H9 (cell line): ENCODE results near the gene KLK15. TPM values are rescaled to one million over a fixed set of nuclear protein-coding genes. Genes with fewer than 3 reads are reported as not detected.

Experiments used
- DNase-seq: peaks from one replicate; pipeline ENCODE4 v3.0.0-alpha.2; 2017
- H2AFZ ChIP-seq: one replicate; pipeline ENCODE4 v1.6.1; 2013; ENCODE audit warnings: mild to moderate bottlenecking, low read length, control low read depth, moderate library complexity
- H2AK5ac ChIP-seq: 2 replicates; pipeline ENCODE4 v1.6.1; 2013; ENCODE audit warnings: low read length, control low read depth, mixed read lengths; ENCODE audit not compliant: insufficient read length
- H2BK120ac ChIP-seq: one replicate; pipeline ENCODE4 v1.6.1; 2013; ENCODE audit warnings: low read depth, mild to moderate bottlenecking, low read length, control low read depth, inconsistent platforms; ENCODE audit not compliant: poor library complexity, severe bottlenecking
- H2BK12ac ChIP-seq: 2 replicates; pipeline ENCODE4 v1.6.1; 2013; ENCODE audit warnings: low read length, control low read depth, mixed read lengths, low read depth; ENCODE audit not compliant: insufficient read length
- H2BK15ac ChIP-seq: 2 replicates; pipeline ENCODE4 v1.6.1; 2013; ENCODE audit warnings: low read depth, low read length, control low read depth
- H2BK20ac ChIP-seq: one replicate; pipeline ENCODE4 v1.6.1; 2013; ENCODE audit warnings: low read depth, mild to moderate bottlenecking, low read length, control low read depth, inconsistent platforms; ENCODE audit not compliant: poor library complexity, severe bottlenecking
- H2BK5ac ChIP-seq: 2 replicates; pipeline ENCODE4 v1.6.1; 2013; ENCODE audit warnings: low read length, control low read depth, mixed read lengths; ENCODE audit not compliant: insufficient read length
- H3K14ac ChIP-seq: 2 replicates; pipeline ENCODE4 v1.6.1; 2013; ENCODE audit warnings: low read length, control low read depth; ENCODE audit not compliant: insufficient read depth
- H3K18ac ChIP-seq: 2 replicates; pipeline ENCODE4 v1.6.1; 2013; ENCODE audit warnings: low read depth, mild to moderate bottlenecking, mixed read lengths, low read length, control low read depth; ENCODE audit not compliant: insufficient read length
- H3K23ac ChIP-seq: 2 replicates; pipeline ENCODE4 v1.6.1; 2013; ENCODE audit warnings: low read length, control low read depth, mixed read lengths, low read depth; ENCODE audit not compliant: insufficient read length
- H3K23me2 ChIP-seq: 2 replicates; pipeline ENCODE4 v1.6.1; 2013; ENCODE audit warnings: low read depth, mild to moderate bottlenecking, mixed read lengths, low read length, control low read depth; ENCODE audit not compliant: insufficient read length, poor library complexity, severe bottlenecking
- H3K27ac ChIP-seq: 2 replicates; pipeline ENCODE4 v1.5.1; 2013; ENCODE audit warnings: low read length, control low read depth, mixed read lengths, low read depth; ENCODE audit not compliant: insufficient read length
- H3K27me3 ChIP-seq: 2 replicates; pipeline ENCODE4 v1.6.1; 2013; ENCODE audit warnings: low read length, control low read depth, inconsistent platforms; ENCODE audit not compliant: insufficient read depth
- H3K4ac ChIP-seq: 2 replicates; pipeline ENCODE4 v1.6.1; 2013; ENCODE audit warnings: low read depth, mild to moderate bottlenecking, control low read depth, inconsistent platforms, low read length, moderate library complexity
- H3K4me1 ChIP-seq: 2 replicates; pipeline ENCODE4 v1.6.1; 2013; ENCODE audit warnings: low read length, control low read depth, inconsistent platforms; ENCODE audit not compliant: insufficient read depth
- H3K4me2 ChIP-seq: 2 replicates; pipeline ENCODE4 v1.6.1; 2013; ENCODE audit warnings: low read length, control low read depth, mixed read lengths; ENCODE audit not compliant: insufficient read length, insufficient read depth
- H3K56ac ChIP-seq: 2 replicates; pipeline ENCODE4 v1.6.1; 2013; ENCODE audit warnings: low read depth, mild to moderate bottlenecking, mixed read lengths, low read length, control low read depth; ENCODE audit not compliant: insufficient read length
- H3K79me1 ChIP-seq: 2 replicates; pipeline ENCODE4 v1.6.1; 2013; ENCODE audit warnings: low read depth, mild to moderate bottlenecking, moderate library complexity, low read length, control low read depth, inconsistent platforms; ENCODE audit not compliant: insufficient read depth, poor library complexity, severe bottlenecking
- H3K79me2 ChIP-seq: 2 replicates; pipeline ENCODE4 v1.6.1; 2013; ENCODE audit warnings: low read length, control low read depth, inconsistent platforms; ENCODE audit not compliant: insufficient read depth
- H3K9ac ChIP-seq: 2 replicates; pipeline ENCODE4 v1.6.1; 2013; ENCODE audit warnings: low read length, control low read depth, mixed read lengths; ENCODE audit not compliant: insufficient read length; ENCODE audit errors: extremely low read depth
- H3K9me3 ChIP-seq: one replicate; pipeline ENCODE4 v1.6.1; 2013; ENCODE audit warnings: low read depth, low read length, inconsistent platforms; ENCODE audit not compliant: control insufficient read depth
- H3T11ph ChIP-seq: one replicate; pipeline ENCODE4 v1.6.1; 2013; ENCODE audit warnings: mild to moderate bottlenecking, low read length, control low read depth, inconsistent platforms
- H4K20me1 ChIP-seq: one replicate; pipeline ENCODE4 v1.6.1; 2013; ENCODE audit not compliant: control insufficient read depth, insufficient read length, insufficient read depth
- H4K5ac ChIP-seq: 2 replicates; pipeline ENCODE4 v1.6.1; 2013; ENCODE audit warnings: low read depth, mild to moderate bottlenecking, mixed read lengths, low read length, control low read depth; ENCODE audit not compliant: insufficient read length
- H4K8ac ChIP-seq: replicated peaks from 2 replicates; pipeline ENCODE4 v1.6.1; 2013; ENCODE audit warnings: low read length, control low read depth, mixed read lengths, low read depth; ENCODE audit not compliant: insufficient read length
- H4K91ac ChIP-seq: 2 replicates; pipeline ENCODE4 v1.6.1; 2013; ENCODE audit warnings: low read depth, mild to moderate bottlenecking, moderate library complexity, mixed read lengths, low read length, control low read depth; ENCODE audit not compliant: insufficient read length
- H3K27ac Mint-ChIP-seq, 3 experiments: 2 replicates in 2 of 3; 3 replicates in 1 of 3; pipeline ENCODE4 v1.8.0; 2020 to 2021; ENCODE audit warnings: mixed read lengths in 3 of 3, mild to moderate bottlenecking in 1 of 3, moderate library complexity in 1 of 3
- H3K27me3 Mint-ChIP-seq: 2 replicates; pipeline ENCODE4 v1.8.0; 2021; ENCODE audit warnings: low read depth, mild to moderate bottlenecking, moderate library complexity, mixed read lengths
- H3K36me3 Mint-ChIP-seq, 3 experiments: 2 replicates in 2 of 3; 3 replicates in 1 of 3; pipeline ENCODE4 v1.8.0; 2020 to 2021; ENCODE audit warnings: low read depth in 3 of 3, mixed read lengths in 3 of 3; ENCODE audit not compliant: insufficient read depth in 1 of 3
- H3K4me1 Mint-ChIP-seq, 2 experiments: 2 replicates each; pipeline ENCODE4 v1.8.0; 2020; ENCODE audit warnings: mixed read lengths in 2 of 2
- H3K4me3 Mint-ChIP-seq, 2 experiments: 2 replicates in 1 of 2; 3 replicates in 1 of 2; pipeline ENCODE4 v1.8.0; 2020 to 2021; ENCODE audit warnings: mild to moderate bottlenecking in 2 of 2, mixed read lengths in 2 of 2, moderate library complexity in 1 of 2
- H3K9me3 Mint-ChIP-seq, 2 experiments: 2 replicates in 1 of 2; 3 replicates in 1 of 2; pipeline ENCODE4 v1.8.0; 2020; ENCODE audit warnings: mild to moderate bottlenecking in 2 of 2, mixed read lengths in 2 of 2, moderate library complexity in 1 of 2
- CTCF ChIP-seq: fragments of 200-600 bp; sonication (generic); conservative IDR thresholded peaks from 3 replicates; pipeline ENCODE4 v1.8.0; 2021; ENCODE audit warnings: antibody characterized with exemption, mild to moderate bottlenecking
- WGBS: extraction: QIAGEN DNeasy Blood & Tissue Kit; methylation state at CpG from one replicate; pipeline ENCODE4 v1.1.7; 2013; ENCODE audit warnings: missing lambda C conversion rate, low lambda C conversion rate, mixed read lengths; ENCODE audit not compliant: insufficient read length; ENCODE audit errors: extremely low coverage; 5-methylcytosine and 5-hydroxymethylcytosine counted together
- total RNA-seq: library from RNA; stranded (reverse); gene quantifications from 2 replicates; pipeline ENCODE4 v1.2.1, GENCODE V29; 2021

KLK15 gene
- total RNA-seq, 1 experiment from 2014 or later = not detected

DNA sequence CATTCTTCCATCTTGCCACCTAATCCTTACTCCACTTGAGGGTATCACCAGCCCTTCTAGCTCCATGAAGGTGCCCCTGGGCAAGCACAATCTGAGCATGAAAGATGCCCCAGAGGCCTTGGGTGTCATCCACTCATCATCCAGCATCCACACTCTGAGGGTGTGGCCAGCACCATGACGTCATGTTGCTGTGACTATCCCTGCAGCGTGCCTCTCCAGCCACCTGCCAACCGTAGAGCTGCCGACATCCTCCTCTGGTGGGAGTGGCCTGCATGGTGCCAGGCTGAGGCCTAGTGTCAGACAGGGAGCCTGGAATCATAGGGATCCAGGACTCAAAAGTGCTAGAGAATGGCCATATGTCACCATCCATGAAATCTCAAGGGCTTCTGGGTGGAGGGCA lies 18.2 kb upstream of the KLK15 start:
- no peak for DNase-seq
- H3K27me3 Mint-ChIP-seq = peaks cover 75% of the 10 kb centered on the region
- Histone ChIP-seq H4K91ac (no peak overlapping the region), H3K27me3 (no peaks in the 10 kb centered on the region), H4K20me1 (no peaks in the 10 kb centered on the region), H3K23me2 (no peaks in the 10 kb centered on the region), H3K18ac (no peak overlapping the region), H3K56ac (no peak overlapping the region), H3K4ac (no peak overlapping the region), H2BK120ac (no peak overlapping the region), H2BK5ac (no peak overlapping the region), H2BK12ac (no peak overlapping the region), H2BK15ac (no peak overlapping the region), H3K9ac (no peak overlapping the region), H3T11ph (no peak overlapping the region), H3K4me2 (no peak overlapping the region), H2AK5ac (no peak overlapping the region), H3K4me1 (no peaks in the 10 kb centered on the region), H3K27ac (no peak overlapping the region), H2BK20ac (no peak overlapping the region), H2AFZ (no peak overlapping the region), H3K23ac (no peak overlapping the region), H3K79me1 (no peaks in the 10 kb centered on the region), H3K9me3 (no peaks in the 10 kb centered on the region), H3K14ac (no peak overlapping the region), H4K5ac (no peak overlapping the region), H3K79me2 (no peaks in the 10 kb centered on the region), H4K8ac (no peak overlapping the region)
- H3K27ac Mint-ChIP-seq = no peak overlapping the region
- WGBS = no CpG with 5 or more reads among the region's 4 CpGs
- no peaks in the 10 kb centered on the region for H3K4me1 Mint-ChIP-seq
- no peaks in the 10 kb centered on the region for H3K9me3 Mint-ChIP-seq
- H3K4me3 Mint-ChIP-seq = no peak overlapping the region
- TF ChIP-seq CTCF = no peak
- H3K36me3 Mint-ChIP-seq = no peaks in the 10 kb centered on the region
